ENCODE measurements around the gene SRA1.
A peak's percentile ranks its signal among the peaks of the same experiment; 100 is the strongest.

Gene SRA1

DNA sequence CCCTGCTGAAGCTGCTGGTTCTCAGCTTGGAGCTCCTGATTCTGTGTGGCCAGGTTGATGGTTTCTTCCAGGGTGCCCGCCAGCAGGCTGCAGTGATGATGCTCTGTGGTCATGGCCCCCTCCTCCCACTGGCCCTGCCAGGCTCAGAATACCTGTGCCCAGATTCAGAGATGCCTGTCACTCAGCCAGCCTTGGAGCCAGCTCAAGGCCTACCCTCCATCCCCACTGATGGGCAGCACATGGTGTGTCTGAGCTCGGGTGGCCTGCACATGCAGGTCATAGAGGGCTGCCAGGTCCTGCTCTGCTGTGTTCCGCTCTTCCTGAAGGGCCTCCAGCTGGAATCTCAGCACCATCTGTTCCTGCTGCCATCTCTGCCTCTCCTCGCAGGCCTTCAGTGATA is 12.8 kb upstream of the SRA1 start:
- no peak for DNase-seq

DNA sequence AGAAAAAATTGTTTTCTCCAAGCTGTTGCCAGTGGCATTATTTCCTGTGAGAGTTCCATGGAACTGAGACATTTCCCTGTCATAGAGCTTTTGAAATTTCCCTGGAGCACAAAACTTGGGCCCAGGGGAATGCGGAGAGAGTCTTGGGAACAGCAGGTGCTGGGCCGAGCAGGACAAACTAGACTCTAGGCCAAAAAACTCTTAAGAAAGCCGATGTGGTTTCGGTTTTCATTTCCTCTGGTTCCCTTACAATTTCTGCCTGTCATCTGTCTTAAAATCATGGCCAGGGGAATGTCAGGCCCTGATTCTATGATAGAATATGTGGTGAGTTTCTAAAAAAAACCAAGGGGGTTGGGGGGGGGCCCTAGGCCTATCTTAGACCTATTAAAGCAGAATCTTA is 11.9 kb upstream of the SRA1 start:
- no peak for DNase-seq

- no peak for DNase-seq
Observed at GRCh38 chr5:140568443-140569063, 11.3 kb upstream of the SRA1 start.

GRCh38 chr5:140567871-140568270 is 10.6 kb upstream of the SRA1 start:
- DNase-seq, result no peak

GRCh38 chr5:140567136-140567818 is 10.0 kb upstream of the SRA1 start:
- no peak for DNase-seq

DNA sequence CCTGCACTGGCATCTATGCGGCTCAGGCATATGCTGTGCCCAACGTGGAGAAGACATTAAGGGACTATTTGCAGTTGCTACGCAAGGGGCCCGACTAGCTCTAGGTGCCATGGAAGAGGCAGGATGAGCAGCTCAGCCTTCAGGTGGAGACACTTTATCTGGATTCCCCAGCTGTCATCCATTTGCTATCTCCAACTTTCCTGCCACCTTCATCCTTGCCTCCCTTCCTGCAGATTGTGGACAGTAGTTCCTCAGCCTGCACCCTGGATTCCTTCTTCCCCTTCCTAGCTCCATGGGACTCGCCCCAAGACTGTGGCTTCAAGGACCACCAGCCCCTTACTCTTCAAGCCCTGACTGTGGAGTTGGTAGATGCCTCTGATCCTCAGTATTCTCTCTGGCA is 9.4 kb upstream of the SRA1 start:
- DNase-seq, result no peak

DNA sequence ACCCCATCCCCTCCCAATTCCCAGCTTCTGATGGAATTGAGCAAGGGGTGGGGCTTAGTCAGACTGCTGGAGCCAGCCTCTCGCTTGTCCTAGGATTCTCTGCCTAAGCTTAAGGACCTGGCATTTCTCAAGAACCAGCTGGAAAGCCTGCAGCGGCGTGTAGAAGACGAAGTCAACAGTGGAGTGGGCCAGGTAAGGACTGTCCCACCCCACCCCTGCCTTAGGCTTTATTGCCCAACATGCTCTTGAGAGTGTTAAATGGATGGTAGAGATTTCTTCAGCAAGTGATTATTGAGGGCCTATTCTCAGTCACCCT is 8.5 kb upstream of the SRA1 start:
- no peak for DNase-seq

GRCh38 chr5:140565024-140565779 is 7.9 kb upstream of the SRA1 start:
- DNase-seq, result no peak

DNA sequence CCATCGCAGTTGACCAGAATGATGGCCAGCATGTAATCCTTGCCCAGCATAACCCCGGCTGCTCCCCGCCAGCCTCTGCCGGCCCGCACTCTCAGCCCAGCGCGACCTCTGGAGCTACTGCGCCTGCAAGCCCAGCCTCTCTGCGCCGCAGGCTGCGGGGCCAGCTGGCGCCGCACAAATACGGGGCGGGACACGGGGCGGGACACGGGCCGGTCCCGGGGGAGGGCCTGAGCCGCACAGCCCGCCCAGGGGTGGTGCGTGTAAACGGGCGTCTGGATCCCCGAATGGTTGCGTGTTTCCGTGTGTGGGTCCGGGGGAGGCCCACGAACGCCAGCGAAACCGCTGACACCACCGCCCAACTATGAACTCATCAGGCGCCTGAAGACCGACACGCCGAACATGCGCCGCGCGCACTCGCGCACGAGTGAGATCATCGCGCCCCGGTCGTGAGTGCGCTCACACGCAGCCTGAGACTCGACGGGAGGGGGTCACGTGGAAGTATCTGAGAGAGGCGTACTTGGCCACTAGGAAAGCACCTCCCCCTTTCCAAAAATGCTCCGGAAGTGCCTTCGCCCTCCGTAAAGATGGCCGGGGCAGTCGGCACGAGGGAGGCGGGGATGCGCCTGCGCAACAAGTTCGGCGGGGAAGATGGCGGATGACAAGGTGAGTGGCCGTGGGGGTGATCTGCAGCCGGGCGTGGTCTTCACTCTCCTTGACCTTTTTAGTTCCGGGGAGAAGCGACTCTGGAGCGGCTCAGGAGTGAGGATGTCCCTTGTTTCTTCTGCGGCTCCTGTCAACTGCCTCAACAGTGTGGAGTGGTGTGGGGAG is 7.1 kb upstream of the SRA1 start, which contains the start of the genes APBB3 and SLC35A4:
APBB3 (minus strand) TSS at position 403 of the 828 bp plus-strand sequence; CDS start at position 50, 353 bp downstream.
SLC35A4 (plus strand) TSS at position 633 of the 828 bp plus-strand sequence. CDS start 2,342 bp downstream, outside the sequence.
- DNase-seq, result peak; percentile 89 to 90

GRCh38 chr5:140563596-140563995 is 6.3 kb upstream of the SRA1 start:
- no peak for DNase-seq

GRCh38 chr5:140561753-140562523 is 4.7 kb upstream of the SRA1 start:
- DNase-seq, result no peak

GRCh38 chr5:140560227-140560626 is 3.0 kb upstream of the SRA1 start:
- DNase-seq, result no peak

DNA sequence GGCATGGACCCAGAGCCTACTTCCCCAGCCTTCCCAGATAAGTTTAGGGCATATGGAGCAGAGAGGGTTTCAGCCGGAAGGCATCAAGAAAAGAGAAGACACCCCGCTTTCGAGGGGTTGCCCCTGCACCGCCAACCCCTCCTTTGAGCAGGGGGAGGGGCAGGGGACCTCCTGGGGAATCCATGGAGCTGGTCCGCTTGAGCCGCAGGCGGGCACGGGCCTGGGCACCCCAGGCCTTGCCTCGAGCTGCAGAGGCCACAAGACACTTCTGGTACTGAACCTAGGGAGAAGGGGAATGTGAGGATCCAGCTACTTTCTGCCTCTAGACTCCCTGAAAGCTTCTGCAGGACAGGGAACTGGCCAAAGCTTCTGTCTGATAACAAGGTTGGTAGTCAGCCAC is 1.3 kb upstream of the SRA1 start:
- no peak for DNase-seq

GRCh38 chr5:140557965-140558364 is 692 bp upstream of the SRA1 start:
- no peak for DNase-seq

DNA sequence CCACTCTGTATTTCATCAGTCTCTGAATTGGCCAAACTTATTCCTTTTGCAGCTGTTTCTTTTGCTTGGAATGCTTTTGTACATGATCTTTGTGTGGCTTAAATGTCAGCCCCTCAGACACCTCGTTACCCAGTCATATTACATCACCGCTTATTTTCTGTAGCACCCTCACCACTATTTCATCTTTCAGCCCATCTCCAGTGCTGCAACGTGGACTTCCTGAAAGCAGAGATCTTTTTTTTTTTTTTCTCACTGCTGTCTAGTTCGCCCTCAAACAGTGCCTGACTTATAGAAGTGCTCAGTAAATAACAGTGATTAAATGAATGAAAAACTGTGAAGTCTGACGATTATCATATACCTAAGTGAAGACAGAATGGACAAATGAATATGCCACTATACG is 835 bp downstream of the SRA1 start:
- no peak for DNase-seq

DNA sequence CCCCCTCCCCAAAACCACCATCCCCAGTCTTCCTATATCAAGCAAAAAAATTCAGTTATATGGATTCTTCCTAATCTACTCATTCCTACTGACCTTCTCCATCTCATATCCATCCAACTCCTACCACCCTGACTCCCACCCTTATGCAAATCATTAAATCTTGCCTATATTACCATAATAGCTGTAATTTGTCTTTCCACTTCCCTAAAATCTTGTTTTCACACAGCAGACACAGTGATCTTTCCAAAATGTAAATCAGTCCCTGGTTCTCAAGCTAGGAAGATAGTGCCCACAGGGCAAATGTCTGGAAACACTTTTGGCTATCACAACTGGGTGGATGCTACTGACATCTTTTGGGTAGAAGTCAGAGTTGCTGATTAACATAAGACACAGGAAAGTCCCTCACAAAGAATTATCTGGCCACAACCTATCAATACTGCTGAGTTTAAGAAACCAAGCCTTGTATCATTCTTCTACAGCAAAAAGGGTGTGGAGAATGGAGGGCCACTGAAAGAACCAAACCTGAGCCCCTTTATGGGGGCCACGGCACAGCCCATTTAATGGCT is 1.4 kb downstream of the SRA1 start:
- no peak for DNase-seq

DNA sequence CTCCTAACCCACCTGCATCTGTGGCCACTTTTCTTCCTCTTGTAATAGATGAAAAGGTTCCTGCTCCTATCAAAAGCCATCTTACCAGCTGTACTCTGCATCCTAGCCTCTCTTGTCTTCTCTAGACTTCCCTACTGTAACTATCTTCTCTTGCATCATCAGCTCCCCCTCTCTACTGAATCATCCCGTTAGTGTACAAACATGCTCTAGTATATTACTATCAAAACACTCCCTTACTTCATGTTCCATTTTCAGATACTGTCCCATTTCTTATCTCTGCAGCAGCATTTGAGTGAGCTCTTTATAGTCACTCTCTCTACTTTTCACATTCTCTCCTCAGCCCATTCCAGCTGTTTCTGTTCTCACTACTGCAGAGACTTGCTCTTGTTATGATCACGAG is 2.8 kb downstream of the SRA1 start:
- DNase-seq, result no peak

DNA sequence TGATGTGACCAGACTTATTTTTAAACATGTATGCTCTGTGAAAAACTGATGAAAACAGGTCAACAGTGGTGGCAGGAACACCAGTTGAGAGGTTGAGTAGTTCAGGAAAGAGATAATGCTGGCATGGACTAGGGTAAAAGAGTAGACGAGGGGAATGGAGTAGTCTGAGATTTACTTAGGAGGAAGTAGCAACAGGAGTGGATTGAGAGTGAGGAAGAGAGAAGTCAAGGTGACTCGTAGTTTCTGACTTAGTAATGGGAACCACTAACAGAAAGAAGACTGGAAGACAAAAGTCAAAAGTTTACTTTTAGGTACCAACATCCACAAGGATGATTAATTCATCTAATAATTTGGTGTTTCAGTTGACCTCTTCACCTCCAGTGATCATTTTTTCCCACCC is 3.6 kb downstream of the SRA1 start:
- no peak for DNase-seq

DNA sequence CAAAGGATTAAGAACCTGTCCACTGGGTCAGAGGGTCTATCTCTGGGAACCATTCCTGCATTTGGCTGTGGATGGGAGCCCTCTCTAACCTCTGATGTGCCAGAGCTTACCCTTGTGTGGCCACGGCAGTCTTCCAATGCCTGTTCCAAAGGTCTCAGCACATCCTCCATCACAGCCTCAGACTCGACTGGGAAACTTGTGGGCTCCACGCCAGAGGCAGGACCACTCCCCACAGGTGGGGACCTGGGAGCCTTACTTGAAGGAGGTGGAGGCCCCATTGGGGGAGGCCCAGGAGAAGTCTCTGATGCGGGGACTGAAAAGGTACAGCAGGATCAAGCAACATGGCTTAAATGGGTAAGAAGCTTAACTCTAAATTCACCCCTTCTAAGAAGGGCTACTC is 5.4 kb downstream of the SRA1 start:
- DNase-seq, result no peak

DNA sequence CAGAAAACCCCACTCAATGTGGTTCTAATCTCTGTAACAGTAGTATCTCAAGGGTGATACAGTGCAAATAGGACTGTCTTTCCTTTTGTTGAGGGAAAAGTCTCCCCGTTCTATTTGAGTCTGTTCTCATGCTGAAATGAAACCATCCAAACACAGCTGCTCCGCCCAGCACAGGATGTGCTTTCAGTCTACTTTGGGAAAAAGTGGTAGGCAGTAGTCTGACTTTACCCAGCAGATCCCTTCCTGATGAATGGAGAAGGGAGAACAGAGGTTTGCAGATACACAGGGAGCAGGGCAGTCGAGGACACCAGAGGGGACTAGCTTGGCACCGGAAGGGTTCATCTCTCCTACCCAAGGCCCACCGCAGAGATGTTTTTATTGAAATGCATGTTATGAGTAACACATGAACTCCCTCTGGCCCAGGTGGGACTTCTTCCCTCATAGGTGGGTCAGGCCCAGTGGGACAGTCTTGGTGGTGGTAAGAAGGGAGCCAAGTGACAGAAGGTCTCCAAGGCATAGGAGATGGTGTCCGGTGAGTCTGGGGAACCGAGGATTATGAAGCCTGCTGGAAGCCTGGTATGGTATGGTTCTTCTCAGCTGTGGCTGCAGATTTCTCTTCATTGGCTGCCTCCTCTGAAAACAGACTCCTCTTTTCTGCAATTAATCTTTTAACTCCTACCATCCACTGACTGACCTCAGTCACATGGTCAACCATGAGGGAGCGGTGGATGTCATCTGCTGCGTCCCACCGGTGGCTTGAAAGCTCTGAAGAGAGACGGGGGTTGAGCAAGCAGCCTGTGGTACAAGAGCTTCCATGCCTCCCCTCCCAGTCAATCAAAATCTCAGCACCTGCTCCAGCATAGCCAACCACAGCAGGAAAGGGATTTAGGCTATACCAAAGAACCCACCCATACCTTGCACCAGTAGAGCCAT is 6.9 kb downstream of the SRA1 start:
- DNase-seq, result no peak
